HG02623 (cell line): ENCODE measurements around the gene ZC3H18.
A peak's percentile ranks its signal among the peaks of the same experiment; 100 is the strongest.

Source experiments
- ATAC-seq: cut with Tn5 transposase; IDR thresholded peaks from one replicate; pipeline ENCODE4 v1.9.1; 2021; ENCODE audit warnings: moderate library complexity; ENCODE audit not compliant: unreplicated experiment

Gene ZC3H18

GRCh38 chr16:88619859-88620815 is 49.9 kb downstream of the ZC3H18 start:
- no peak for ATAC-seq

- ATAC-seq: no peak
Observed at GRCh38 chr16:88622125-88622524, 51.9 kb downstream of the ZC3H18 start.

GRCh38 chr16:88622866-88623265 is 52.7 kb downstream of the ZC3H18 start:
- no peak for ATAC-seq

- ATAC-seq: no peak
Observed at GRCh38 chr16:88623858-88624257, 53.7 kb downstream of the ZC3H18 start.

- ATAC-seq: no peak
Observed at GRCh38 chr16:88624481-88624880, 54.3 kb downstream of the ZC3H18 start.

- no peak for ATAC-seq
Observed at GRCh38 chr16:88624977-88625576, 54.9 kb downstream of the ZC3H18 start.

GRCh38 chr16:88626646-88627045 is 56.4 kb downstream of the ZC3H18 start:
- no peak for ATAC-seq

GRCh38 chr16:88627531-88628411 is 57.6 kb downstream of the ZC3H18 start:
- no peak for ATAC-seq

GRCh38 chr16:88628512-88628974 is 58.3 kb downstream of the ZC3H18 start:
- no peak for ATAC-seq

GRCh38 chr16:88629835-88630234 is 59.6 kb downstream of the ZC3H18 start:
- ATAC-seq: no peak

GRCh38 chr16:88630433-88630832 is 60.2 kb downstream of the ZC3H18 start:
- ATAC-seq: no peak

GRCh38 chr16:88630941-88631340 is 60.7 kb downstream of the ZC3H18 start:
- ATAC-seq: no peak

GRCh38 chr16:88631384-88631783 is 61.2 kb downstream of the ZC3H18 start:
- no peak for ATAC-seq

- no peak for ATAC-seq
Observed at GRCh38 chr16:88631920-88632586, 61.9 kb downstream of the ZC3H18 start.

- ATAC-seq: no peak
Observed at GRCh38 chr16:88632587-88632930, 62.4 kb downstream of the ZC3H18 start.

GRCh38 chr16:88633684-88634140 is 63.5 kb downstream of the ZC3H18 start:
- ATAC-seq: peak; percentile 16

- peak; percentile 46 for ATAC-seq
Observed at GRCh38 chr16:88634141-88634993, 64.2 kb downstream of the ZC3H18 start.

GRCh38 chr16:88634994-88635670 is 64.9 kb downstream of the ZC3H18 start:
- ATAC-seq: no peak

- ATAC-seq: no peak
Observed at GRCh38 chr16:88635671-88636319, 65.6 kb downstream of the ZC3H18 start.
